GM21526 (cell line): ENCODE data around the gene AK1.
"Not testable (repeated sequence)": the region's sequence is repeated elsewhere in the genome, so short reads cannot be mapped to it uniquely, and the experiment has no call there.

Experiments
- ATAC-seq: cut with Tn5 transposase; IDR thresholded peaks from one replicate; pipeline ENCODE4 v1.9.1; 2021; ENCODE audit warnings: moderate library complexity; ENCODE audit not compliant: unreplicated experiment, low FRiP score

The AK1 gene

GRCh38 chr9:127853312-127854183, 23.9 kb downstream of the AK1 start:
- no peak for ATAC-seq

- ATAC-seq: no peak
These were observed 24.6 kb downstream of the AK1 start for GRCh38 chr9:127852829-127853228.

GRCh38 chr9:127850286-127850830, 27.1 kb downstream of the AK1 start:
- no peak for ATAC-seq

GRCh38 chr9:127848756-127849504, 28.5 kb downstream of the AK1 start:
- ATAC-seq: no peak

GRCh38 chr9:127847833-127848755, 29.4 kb downstream of the AK1 start:
- ATAC-seq: no peak

GRCh38 chr9:127847178-127847510, 30.3 kb downstream of the AK1 start:
- no peak for ATAC-seq

GRCh38 chr9:127846443-127847177, 30.9 kb downstream of the AK1 start:
- ATAC-seq: no peak

GRCh38 chr9:127845619-127846018, 31.9 kb downstream of the AK1 start:
- not testable (repeated sequence) for ATAC-seq

GRCh38 chr9:127844821-127845359, 32.6 kb downstream of the AK1 start:
- ATAC-seq: no peak

GRCh38 chr9:127841087-127841835, 36.2 kb downstream of the AK1 start:
- no peak for ATAC-seq

- ATAC-seq: no peak
These were observed 38.9 kb downstream of the AK1 start for GRCh38 chr9:127838375-127839078.

GRCh38 chr9:127837346-127837745, 40.1 kb downstream of the AK1 start:
- ATAC-seq: no peak

- ATAC-seq: not testable (repeated sequence)
These were observed 40.9 kb downstream of the AK1 start for GRCh38 chr9:127836561-127836960.

- ATAC-seq: no peak
These were observed 41.4 kb downstream of the AK1 start for GRCh38 chr9:127835991-127836516.

- ATAC-seq: no peak
These were observed 43.9 kb downstream of the AK1 start for GRCh38 chr9:127833555-127833954.

- no peak for ATAC-seq
These were observed 45.2 kb downstream of the AK1 start for GRCh38 chr9:127832248-127832647.

- no peak for ATAC-seq
These were observed 48.1 kb downstream of the AK1 start for GRCh38 chr9:127829205-127829906.
